NB4 (cell line): ENCODE measurements around the gene CYCS.

Experiments
- POLR2A ChIP-seq: IDR thresholded peaks from 2 replicates; pipeline ENCODE4 v1.6.1; 2011; ENCODE audit warnings: mild to moderate bottlenecking; ENCODE audit not compliant: insufficient read length; ENCODE audit errors: extremely low read depth
- TF ChIP-seq, protein P1 (sequence below): IDR thresholded peaks from one replicate; pipeline ENCODE4 v1.5.1; 2012; ENCODE audit warnings: low read depth, low read length

- TF ChIP-seq, protein P1, sequence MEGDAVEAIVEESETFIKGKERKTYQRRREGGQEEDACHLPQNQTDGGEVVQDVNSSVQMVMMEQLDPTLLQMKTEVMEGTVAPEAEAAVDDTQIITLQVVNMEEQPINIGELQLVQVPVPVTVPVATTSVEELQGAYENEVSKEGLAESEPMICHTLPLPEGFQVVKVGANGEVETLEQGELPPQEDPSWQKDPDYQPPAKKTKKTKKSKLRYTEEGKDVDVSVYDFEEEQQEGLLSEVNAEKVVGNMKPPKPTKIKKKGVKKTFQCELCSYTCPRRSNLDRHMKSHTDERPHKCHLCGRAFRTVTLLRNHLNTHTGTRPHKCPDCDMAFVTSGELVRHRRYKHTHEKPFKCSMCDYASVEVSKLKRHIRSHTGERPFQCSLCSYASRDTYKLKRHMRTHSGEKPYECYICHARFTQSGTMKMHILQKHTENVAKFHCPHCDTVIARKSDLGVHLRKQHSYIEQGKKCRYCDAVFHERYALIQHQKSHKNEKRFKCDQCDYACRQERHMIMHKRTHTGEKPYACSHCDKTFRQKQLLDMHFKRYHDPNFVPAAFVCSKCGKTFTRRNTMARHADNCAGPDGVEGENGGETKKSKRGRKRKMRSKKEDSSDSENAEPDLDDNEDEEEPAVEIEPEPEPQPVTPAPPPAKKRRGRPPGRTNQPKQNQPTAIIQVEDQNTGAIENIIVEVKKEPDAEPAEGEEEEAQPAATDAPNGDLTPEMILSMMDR = no peak
- TF ChIP-seq POLR2A = no peak
Observed at GRCh38 chr7:25168145-25168544, 43.1 kb upstream of the CYCS start.
